ENCODE data around the gene CGB3. TPM values are rescaled to one million over a fixed set of nuclear protein-coding genes. Genes with fewer than 3 reads are reported as not detected.
"Not testable (repeated sequence)": the region's sequence is repeated elsewhere in the genome, so short reads cannot be mapped to it uniquely, and the experiment has no call there.

Gene CGB3
- not detected for total RNA-seq

GRCh38 chr19:49024233-49024632 is at the start of gene CGB3:
Gene CGB3, minus strand, starts transcription at chr19:49024333. Its CDS starts 362 bp downstream, at chr19:49023971.
- FAIRE-seq; DNase-seq (ENCODE audit: low spot score in 2 of 2): not testable (repeated sequence)

DNA sequence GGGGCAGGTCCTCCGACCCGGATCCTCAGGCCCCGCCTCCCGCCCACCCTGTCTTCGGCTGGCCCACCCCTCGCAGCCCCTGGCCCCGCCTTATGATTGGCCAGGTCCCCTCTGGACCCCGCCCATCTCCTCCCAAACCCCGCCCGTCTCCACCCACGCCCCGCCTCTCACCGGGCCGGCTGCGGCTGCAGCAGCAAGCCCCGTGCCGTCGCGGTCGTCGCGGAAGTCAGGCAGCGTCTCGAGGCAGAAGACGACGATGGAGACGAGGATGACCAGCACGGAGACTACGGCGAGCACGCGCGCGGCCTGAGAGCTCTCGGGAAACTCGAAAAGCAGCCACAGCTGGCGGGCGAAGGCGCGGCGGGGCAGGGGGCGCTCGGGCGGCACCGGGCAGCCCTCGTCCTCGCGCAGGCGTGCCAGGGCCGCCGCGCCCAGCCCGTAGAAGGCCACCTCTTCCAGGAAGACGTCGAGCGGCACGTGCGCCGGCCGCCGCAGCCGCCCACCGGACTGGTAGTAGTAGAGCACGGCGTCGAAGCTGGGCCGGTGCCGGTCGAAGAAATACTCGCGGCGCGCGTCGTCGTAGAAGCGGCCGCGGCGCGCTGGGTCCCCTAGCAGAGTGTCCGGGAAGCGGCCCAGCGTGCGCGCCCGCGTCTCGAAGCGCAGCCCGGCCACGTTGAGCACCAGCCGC is 47.9 kb upstream of the CGB3 start:
- DNase-seq (ENCODE audit: low spot score in 2 of 2) (no peak), FAIRE-seq (no peak)

DNA sequence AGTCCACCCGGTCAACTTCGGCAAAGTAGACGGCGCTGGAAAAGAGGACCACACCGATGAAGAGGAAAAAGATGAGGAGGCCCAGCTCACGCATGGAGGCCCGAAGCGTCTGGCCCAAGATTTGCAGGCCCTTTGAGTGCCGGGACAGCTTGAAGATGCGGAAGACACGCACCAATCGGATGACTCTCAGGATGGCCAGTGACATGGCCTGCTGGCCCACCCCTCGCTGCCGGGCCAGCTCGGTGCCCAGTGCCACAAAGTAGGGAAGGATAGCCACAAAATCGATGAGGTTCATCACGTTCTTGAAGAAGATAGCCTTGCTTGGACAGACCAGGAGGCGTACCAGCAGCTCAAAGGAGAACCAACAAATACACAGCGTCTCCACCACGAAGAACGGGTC is 46.3 kb upstream of the CGB3 start:
- DNase-seq (ENCODE audit: low spot score in 2 of 2) (no peak), FAIRE-seq (no peak)

GRCh38 chr19:49069026-49069425 is 44.9 kb upstream of the CGB3 start:
- no peak for DNase-seq (ENCODE audit: low spot score in 2 of 2)
- no peak for FAIRE-seq

- no peak for FAIRE-seq
These were observed 43.4 kb upstream of the CGB3 start for GRCh38 chr19:49067554-49067953.

DNA sequence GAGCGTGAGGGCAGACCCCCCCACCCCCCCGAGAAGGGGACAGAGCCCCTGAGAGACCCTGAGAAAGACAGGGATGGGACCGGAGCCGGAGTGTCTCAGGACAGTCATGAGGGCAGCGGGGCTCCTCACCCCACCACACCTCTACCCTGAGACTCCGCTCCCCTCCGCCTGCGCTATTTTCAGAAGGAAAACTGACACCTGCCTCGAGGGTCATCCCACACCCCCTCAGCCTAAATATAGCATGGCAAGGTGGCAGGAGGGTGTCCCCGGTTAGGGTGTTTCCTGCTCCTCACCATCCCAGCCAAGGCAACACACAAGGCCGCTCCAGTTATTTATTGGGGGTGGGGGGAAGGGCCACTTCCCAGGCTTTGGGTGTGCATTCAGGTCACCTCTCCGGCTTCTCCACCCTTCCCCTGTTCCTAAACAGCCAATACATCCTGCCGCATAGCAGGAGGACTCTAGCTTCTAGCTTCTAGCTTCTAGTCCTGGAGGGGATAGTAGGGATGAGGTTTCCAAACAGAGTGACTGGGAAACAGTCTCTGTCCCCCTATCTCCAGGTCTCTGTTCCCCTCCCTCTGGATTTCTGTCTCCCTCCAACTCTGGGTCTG is 41.9 kb upstream of the CGB3 start:
- FAIRE-seq (no peak), DNase-seq (ENCODE audit: low spot score in 2 of 2) (peak in 1 of 2 donors; percentile 31)

More at GRCh38 chr19:49067554-49067953, 43.4 kb upstream of the CGB3 start:
- DNase-seq (ENCODE audit: low spot score in 2 of 2): peak in 1 of 2 donors; percentile 33

DNA sequence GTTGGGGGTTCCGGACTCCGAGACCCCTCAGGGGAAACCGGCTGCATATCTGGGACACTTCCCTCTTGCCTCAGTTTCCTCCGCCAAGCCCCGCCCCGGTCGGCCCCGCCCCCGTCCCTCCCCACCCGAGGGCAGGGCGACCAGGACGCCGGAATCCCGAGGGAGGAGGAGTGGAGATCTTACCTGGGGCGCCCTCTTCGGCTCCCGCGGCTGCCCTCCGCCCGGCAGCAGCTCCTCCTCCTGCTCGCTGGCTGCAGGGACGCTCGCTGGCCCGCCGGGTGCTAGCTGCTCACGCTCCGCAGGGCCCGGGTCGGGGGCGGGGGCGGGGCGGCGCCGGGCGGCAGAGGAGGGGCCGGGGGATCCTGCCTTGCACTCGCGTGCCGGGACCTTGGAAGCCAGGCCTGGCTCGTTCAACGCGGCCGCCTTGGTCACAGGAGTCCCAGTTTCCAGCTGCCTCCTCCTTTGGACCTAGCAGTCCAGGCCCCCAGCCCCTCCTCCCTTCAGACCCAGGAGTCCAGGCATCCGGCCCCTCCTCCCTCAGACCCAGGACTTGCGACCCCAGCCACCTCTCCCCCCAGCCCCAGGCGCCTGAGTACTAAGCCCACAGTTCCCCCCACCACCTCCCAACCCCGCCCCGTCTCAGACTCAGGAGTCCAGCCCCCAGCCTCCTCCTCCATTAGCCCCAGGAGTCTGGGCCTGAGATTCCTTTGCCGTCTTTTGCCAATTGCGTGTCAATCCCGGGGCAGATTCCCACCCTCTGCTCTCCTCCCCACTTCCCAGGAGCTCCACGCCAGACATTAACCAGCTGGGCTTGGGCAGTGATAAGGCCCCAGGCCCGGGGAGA is 40.9 kb upstream of the CGB3 start, which contains the start of gene NTF4:
TSS of gene NTF4 (minus strand) at position 51 of the 844 bp plus-strand sequence. CDS start 2,821 bp downstream, outside the sequence.
- DNase-seq (ENCODE audit: low spot score in 2 of 2) (peak in 1 of 2 donors; percentile 31), FAIRE-seq (no peak)

DNA sequence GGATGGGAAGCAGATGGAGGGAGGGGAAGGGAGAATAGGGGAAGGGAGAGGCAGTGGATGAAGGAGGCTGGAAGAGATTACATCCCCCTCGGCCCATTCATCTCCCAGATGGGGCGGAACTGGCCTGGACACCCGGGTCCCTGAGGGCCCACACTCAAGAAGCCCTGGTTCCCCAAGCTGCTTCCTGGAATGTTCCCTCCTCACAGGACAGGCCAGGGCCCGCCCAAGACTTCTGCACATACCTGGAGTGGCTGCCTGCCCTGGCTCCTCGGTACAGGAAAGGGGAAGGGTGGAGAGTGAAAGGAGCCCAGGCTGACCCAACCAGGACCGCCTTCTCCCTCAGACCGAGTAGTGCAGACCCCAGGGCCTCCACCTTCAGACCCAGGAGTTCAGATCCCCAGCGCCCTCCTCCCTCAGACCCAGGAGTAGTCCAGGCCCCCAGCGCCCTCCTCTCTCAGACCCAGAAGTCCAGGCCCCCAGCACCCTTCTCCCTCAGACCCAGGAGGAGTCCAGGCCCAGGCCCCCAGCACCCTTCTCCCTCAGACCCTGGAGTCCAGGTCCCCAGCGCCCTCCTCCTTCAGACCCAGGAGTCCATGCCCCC is 40.0 kb upstream of the CGB3 start:
- DNase-seq (ENCODE audit: low spot score in 2 of 2): no peak
- no peak for FAIRE-seq

GRCh38 chr19:49061445-49061844 is 37.3 kb upstream of the CGB3 start:
- FAIRE-seq (no peak), DNase-seq (ENCODE audit: low spot score in 2 of 2) (no peak)

DNA sequence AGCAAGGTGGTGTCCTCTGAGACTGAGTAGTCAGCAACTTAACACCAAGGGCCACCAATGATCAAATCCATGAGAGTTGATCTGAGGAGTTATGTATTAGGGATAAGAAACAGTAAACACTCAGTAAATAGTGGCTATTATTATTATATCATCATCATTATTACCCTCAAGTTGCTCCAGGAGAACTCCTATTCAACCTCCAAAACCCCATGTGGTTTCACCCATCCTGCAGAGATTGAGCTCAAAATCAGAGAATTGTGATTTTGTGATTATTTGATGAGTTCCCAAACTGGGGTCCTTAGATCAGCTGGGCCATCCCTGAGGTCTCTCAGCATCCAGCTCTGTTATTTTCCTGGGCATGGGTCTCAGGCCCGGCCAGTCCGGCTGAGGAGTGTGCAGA is 36.9 kb upstream of the CGB3 start:
- FAIRE-seq: no peak
- no peak for DNase-seq (ENCODE audit: low spot score in 2 of 2)

DNA sequence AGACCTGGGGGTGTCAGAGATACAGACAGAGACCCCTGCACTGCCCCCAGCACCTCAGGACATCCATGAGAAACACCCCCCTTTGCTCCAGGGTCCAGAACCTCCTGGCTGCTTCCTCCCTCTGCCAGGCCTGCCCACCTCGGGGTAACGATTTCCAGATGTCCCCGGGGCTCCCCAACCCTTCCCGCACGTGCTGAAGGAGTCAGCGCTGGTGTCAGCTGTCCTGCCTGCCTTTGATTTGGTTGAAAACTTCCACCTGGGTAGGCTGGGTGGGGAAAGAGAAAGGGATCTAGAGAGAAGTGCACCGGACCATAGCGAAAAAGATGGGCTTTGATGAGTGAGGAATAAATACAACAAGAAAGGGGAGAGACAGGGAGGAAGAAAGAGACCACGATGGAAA is 34.9 kb upstream of the CGB3 start:
- FAIRE-seq (no peak), DNase-seq (ENCODE audit: low spot score in 2 of 2) (no peak)

GRCh38 chr19:49058562-49058961 is 34.4 kb upstream of the CGB3 start:
- DNase-seq (ENCODE audit: low spot score in 2 of 2) (peak; percentile 20 to 28), FAIRE-seq (no peak)

GRCh38 chr19:49057636-49058234 is 33.6 kb upstream of the CGB3 start, which contains the start of gene CGB7:
Gene CGB7, minus strand, starts transcription at chr19:49057749. Its CDS starts 2,374 bp downstream, at chr19:49055375.
- no peak for FAIRE-seq

DNA sequence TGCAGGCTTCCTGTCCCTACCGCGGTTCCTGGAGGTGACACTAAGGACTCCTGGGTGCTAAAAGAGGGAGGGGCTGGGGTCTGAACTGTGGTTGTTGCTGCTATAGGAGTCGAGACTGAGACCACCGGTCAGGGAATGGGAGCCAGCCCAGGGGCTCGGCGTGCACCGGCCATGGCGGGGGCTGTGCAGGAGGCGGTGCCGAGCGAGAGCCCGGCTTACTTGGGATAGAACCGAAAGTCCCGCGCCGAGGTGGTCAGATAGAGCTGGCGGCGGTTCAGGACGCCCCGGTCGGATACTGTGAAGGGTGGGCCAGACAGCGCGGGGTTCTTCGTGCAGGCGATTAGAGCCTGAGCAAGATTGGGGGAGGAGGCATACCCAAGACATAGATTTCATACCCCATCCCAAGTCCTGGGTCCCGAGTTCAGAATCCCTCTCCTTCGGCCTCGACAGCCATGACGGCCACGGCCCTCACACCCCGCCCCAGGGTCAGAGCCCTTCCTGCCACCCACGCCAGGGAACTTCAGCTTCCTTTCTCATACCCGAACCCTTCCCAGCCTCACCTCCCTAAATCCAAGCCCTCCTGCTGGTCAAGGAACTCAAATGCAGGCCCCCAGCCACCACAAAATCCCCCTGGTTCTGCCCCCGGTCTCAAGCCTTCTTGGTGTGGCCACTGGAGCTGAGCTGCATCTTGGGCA is 32.9 kb upstream of the CGB3 start:
- FAIRE-seq; DNase-seq (ENCODE audit: low spot score in 2 of 2): not testable (repeated sequence)

More at GRCh38 chr19:49057636-49058234, 33.6 kb upstream of the CGB3 start, which contains the start of gene CGB7:
- DNase-seq (ENCODE audit: low spot score in 2 of 2): peak; percentile 51 to 73

DNA sequence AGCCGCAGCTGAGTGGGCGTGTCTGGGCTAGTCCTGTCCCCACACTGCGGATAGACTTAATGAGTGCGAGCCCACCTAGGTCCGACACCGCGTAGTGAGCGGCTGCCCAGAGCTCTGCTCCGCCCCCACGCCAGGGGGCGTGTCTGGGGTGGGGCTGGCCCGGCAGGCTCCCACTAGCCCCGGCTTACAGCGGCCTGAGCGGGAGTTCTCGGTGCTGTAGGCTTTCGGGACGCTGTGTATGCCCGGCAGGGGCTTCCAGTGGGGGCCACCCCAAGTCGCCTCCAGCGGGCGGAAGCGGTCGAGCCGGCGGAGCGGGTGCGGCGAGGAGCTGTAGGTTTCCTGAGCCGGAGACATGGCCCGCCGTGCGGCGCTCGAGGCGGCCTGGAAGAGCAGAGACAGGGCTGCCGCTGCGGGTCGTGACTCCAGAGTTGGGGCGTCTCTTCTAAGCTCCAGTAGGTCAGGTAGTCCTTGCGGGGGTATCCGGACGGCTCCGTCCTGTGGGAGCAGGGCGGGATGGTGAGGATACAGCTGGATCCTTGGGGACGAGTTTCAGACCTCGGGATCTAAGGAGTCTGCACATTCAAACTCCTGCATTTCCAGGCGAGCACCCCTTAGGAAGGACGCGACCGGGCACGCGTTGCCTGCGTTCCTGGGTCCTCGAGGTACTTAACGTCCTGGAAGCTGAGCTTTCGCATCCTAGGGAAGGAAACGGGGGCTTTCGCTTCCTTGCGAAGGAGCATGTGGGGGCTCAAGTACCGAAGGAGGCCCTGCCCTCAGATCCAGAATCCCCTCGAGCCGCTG is 32.2 kb upstream of the CGB3 start:
- FAIRE-seq: no peak

DNA sequence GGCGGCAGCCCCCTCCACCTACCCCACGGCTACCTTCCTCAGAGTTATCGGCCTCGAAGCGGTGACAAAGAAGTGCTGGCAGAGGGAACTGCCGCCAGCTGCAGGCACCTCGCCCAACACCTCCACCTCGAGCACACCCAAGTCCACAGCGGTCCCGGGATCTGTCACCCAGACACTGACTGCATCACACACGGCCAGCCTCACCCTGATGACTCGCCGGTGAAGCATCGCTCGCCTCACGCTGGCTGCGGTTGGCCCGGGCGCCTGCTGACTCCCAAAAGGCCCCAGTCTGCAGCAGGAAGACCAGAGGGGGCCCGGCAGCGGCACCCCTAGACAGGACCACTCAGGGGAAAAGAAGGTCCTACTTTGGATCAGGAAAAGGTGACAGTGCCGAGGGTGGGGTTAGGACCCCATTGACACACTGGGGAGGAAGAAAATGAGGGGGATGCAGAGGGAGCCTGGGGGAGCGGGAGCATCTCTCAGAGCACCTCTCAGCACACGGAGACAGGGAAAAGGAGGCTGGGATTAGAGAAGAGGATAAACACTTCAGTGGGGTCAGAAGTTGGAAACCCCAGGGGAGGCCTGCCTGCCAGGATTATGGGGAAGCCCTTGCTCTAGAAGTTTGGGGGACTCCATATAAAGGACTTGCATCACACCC is 26.4 kb upstream of the CGB3 start:
- not testable (repeated sequence) for DNase-seq (ENCODE audit: low spot score in 2 of 2); FAIRE-seq

More for the DNA sequence above, 32.2 kb upstream of the CGB3 start:
- DNase-seq (ENCODE audit: low spot score in 2 of 2): peak; percentile 68 to 79

DNA sequence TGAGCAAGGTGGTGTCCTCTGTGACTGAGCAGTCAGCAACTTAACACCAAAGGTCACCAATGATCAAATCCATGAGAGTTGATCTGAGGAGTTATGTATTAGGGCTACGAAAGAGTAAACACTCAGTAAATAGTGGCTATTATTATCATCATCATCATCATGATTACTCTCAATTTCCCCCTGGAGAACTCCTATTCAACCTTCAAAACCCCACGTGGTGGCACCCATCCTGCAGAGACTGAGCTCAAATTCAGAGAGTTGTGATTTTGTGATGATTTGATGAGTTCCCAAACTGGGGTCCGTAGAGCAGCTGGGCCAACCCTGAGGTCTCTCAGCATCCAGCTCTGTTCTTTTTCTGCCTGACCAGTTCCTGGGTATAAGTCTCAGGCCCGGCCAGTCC is 25.7 kb upstream of the CGB3 start:
- not testable (repeated sequence) for FAIRE-seq; DNase-seq (ENCODE audit: low spot score in 2 of 2)

DNA sequence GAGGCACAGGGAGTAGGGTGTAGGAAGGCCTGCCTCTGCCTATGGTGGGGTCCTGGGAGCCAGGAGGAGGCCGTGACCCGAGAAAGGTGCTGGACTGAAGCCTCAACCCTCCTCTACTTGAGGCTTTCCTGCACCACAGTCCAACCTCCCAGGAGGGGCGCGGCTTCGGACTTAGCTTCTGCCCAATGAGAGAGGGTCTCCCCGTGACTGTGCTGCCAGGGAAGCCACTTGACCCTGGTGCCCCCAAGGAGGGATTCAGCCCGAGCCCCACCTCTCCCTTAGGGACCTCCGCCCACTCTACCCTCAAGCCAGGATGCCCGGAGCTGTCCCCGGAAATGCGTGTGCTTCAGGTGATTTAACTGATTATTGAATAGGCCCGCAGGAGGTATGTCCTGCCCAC is 24.9 kb upstream of the CGB3 start, which contains the start of gene CGB8:
TSS of gene CGB8 (minus strand) at position 101 of the 400 bp plus-strand sequence. CDS start 372 bp downstream, outside the sequence.
- FAIRE-seq: not testable (repeated sequence)

More for the DNA sequence above, 24.9 kb upstream of the CGB3 start, which contains the start of gene CGB8:
- not testable (repeated sequence) for DNase-seq (ENCODE audit: low spot score in 2 of 2)

All from frontal cortex (tissue), 4 donors.